Measurements from ENCODE around the gene TXNDC17.

Gene TXNDC17

GRCh38 chr17:6639014-6639585 is 1.8 kb upstream of the TXNDC17 start:
- TF ChIP-seq CTCF (IDR thresholded peaks at IDR 0.05; ENCODE audit: insufficient read depth, low read length, poor library complexity, severe bottlenecking) (no peak), EZH2phosphoT487 (conservative IDR thresholded peaks at IDR 0.05; ENCODE audit: low read length) (no peak)
- H3K9me3 ChIP-seq (ENCODE audit: insufficient read depth, low read length) = no peaks in the 10 kb centered on the region
- H3K4me3 ChIP-seq (ENCODE audit: insufficient read depth, low read length, poor library complexity, severe bottlenecking) = peak overlapping the region; percentile 82
- H3K9me2 ChIP-seq (replicated peaks; ENCODE audit: insufficient read depth, low read length) = no peaks in the 10 kb centered on the region
- peaks cover 2% of the 10 kb centered on the region; the same call in 1 of the 2 replicates for H3F3A ChIP-seq (ENCODE audit: insufficient read depth)
- no peak overlapping the region for H2AFZ ChIP-seq (ENCODE audit: low read depth, low read length, severe bottlenecking)
- H3K27me3 ChIP-seq (ENCODE audit: low read length) = no peaks in the 10 kb centered on the region
- H3K4me2 ChIP-seq (ENCODE audit: low read depth, low read length, poor library complexity, severe bottlenecking) = peak overlapping the region; percentile 74
- H3K27ac ChIP-seq (ENCODE audit: low read depth, low read length) = no peak overlapping the region
- H3K9ac ChIP-seq (ENCODE audit: low read length) = peak overlapping the region; percentile 80
- H3K79me2 ChIP-seq (ENCODE audit: insufficient read depth, low read length) = peaks cover 15% of the 10 kb centered on the region
- H4K20me1 ChIP-seq (ENCODE audit: low read depth, low read length) = no peaks in the 10 kb centered on the region
- H3K36me3 ChIP-seq (ENCODE audit: low read length) = no peaks in the 10 kb centered on the region

- Histone ChIP-seq H3K9ac (ENCODE audit: low read length) (peak overlapping the region; percentile 80), H3F3A (ENCODE audit: insufficient read depth) (peaks cover 5% of the 10 kb centered on the region; the same call in 1 of the 2 replicates), H3K27ac (ENCODE audit: low read depth, low read length) (peak overlapping the region; percentile 83), H3K36me3 (ENCODE audit: low read length) (no peaks in the 10 kb centered on the region; the same call in 1 of the 2 replicates), H2AFZ (ENCODE audit: low read depth, low read length, severe bottlenecking) (peak overlapping the region; percentile 95), H3K27me3 (ENCODE audit: low read length) (no peaks in the 10 kb centered on the region), H3K4me2 (ENCODE audit: low read depth, low read length, poor library complexity, severe bottlenecking) (peak overlapping the region; percentile 74), H3K4me3 (ENCODE audit: insufficient read depth, low read length, poor library complexity, severe bottlenecking) (peak overlapping the region; percentile 82), H3K9me3 (ENCODE audit: insufficient read depth, low read length) (no peaks in the 10 kb centered on the region), H3K9me2 (replicated peaks; ENCODE audit: insufficient read depth, low read length) (no peaks in the 10 kb centered on the region), H3K79me2 (ENCODE audit: insufficient read depth, low read length) (peaks cover 15% of the 10 kb centered on the region), H4K20me1 (ENCODE audit: low read depth, low read length) (no peaks in the 10 kb centered on the region)
- no peak for TF ChIP-seq CTCF (IDR thresholded peaks at IDR 0.05; ENCODE audit: insufficient read depth, low read length, poor library complexity, severe bottlenecking)
- TF ChIP-seq EZH2phosphoT487 (conservative IDR thresholded peaks at IDR 0.05; ENCODE audit: low read length) = no peak
Measured at GRCh38 chr17:6639586-6640535, 999 bp upstream of the TXNDC17 start.

- Histone ChIP-seq H3K27ac (ENCODE audit: low read depth, low read length) (peak overlapping the region; percentile 83), H3K9me2 (replicated peaks; ENCODE audit: insufficient read depth, low read length) (no peaks in the 10 kb centered on the region), H2AFZ (ENCODE audit: low read depth, low read length, severe bottlenecking) (peak overlapping the region; percentile 95), H3K36me3 (ENCODE audit: low read length) (no peaks in the 10 kb centered on the region; the same call in 1 of the 2 replicates), H3K9me3 (ENCODE audit: insufficient read depth, low read length) (no peaks in the 10 kb centered on the region), H3K9ac (ENCODE audit: low read length) (peak overlapping the region; percentile 80), H3K4me2 (ENCODE audit: low read depth, low read length, poor library complexity, severe bottlenecking) (peak overlapping the region; percentile 74), H3K79me2 (ENCODE audit: insufficient read depth, low read length) (peaks cover 15% of the 10 kb centered on the region), H3K27me3 (ENCODE audit: low read length) (no peaks in the 10 kb centered on the region), H3K4me3 (ENCODE audit: insufficient read depth, low read length, poor library complexity, severe bottlenecking) (peak overlapping the region; percentile 82), H4K20me1 (ENCODE audit: low read depth, low read length) (no peaks in the 10 kb centered on the region), H3F3A (ENCODE audit: insufficient read depth) (peaks cover 5% of the 10 kb centered on the region; the same call in 1 of the 2 replicates)
- TF ChIP-seq CTCF (IDR thresholded peaks at IDR 0.05; ENCODE audit: insufficient read depth, low read length, poor library complexity, severe bottlenecking) (no peak), EZH2phosphoT487 (conservative IDR thresholded peaks at IDR 0.05; ENCODE audit: low read length) (no peak)
Measured at GRCh38 chr17:6641247-6641863, 495 bp downstream of the TXNDC17 start.

Measured in SU-DHL-6 (cell line).